GM12892 (cell line): ENCODE results near the gene IL1RAPL1.

Experiments
- POLR2A ChIP-seq: IDR thresholded peaks from 2 replicates; pipeline ENCODE4 v1.6.1; 2011; ENCODE audit warnings: low read depth, low read length, control low read depth
- TAF1 ChIP-seq: IDR thresholded peaks from 2 replicates; pipeline ENCODE4 v1.6.1; 2011; ENCODE audit warnings: low read depth, mild to moderate bottlenecking, control low read depth, low read length, borderline replicate concordance

- no peak for TF ChIP-seq POLR2A
- TF ChIP-seq TAF1 = no peak
These were observed 456.5 kb downstream of the IL1RAPL1 start for GRCh38 chrX:29043746-29044145.
